HepG2 (cell line): ENCODE data around the gene TBC1D5. TPM values are rescaled to one million over a fixed set of nuclear protein-coding genes. Genes with fewer than 3 reads are reported as not detected.

Source experiments
- ATAC-seq: fragments of 200-7000 bp; cut with Tn5 transposase; 3 replicates; pipeline ENCODE4 v1.9.1; 2020; ENCODE audit warnings: mild to moderate bottlenecking, moderate library complexity
- BruUV-seq: library from RNA; stranded (reverse); fragments of 400-500 nt; replicated peaks from 2 replicates; lab custom pipeline; 2021; lab: Mats Ljungman, UMichigan
- CTCF ChIA-PET: fragments of 300-600 bp; formaldehyde crosslinking; extraction: SDS; loops from one replicate; lab custom pipeline; 2021; ENCODE audit warnings: low total read pairs, inconsistent platforms, low intra/inter-chr PET ratio; lab: Yijun Ruan, JAX
- POLR2A ChIA-PET: fragments of 350-600 bp; sonication (Branson Sonifier 250); formaldehyde crosslinking; loops from one replicate; lab custom pipeline; 2020; ENCODE audit warnings: antibody characterized with exemption, inconsistent platforms; lab: Yijun Ruan, JAX
- DNase-seq: peaks from one replicate; pipeline ENCODE4 v3.0.0-alpha.2; 2015; ENCODE audit warnings: low spot score
- FAIRE-seq: peaks from 3 replicates; lab custom pipeline; 2011; peaks lifted over from hg19 to GRCh38; lab: Jason Lieb, UNC
- H2AFZ ChIP-seq: one replicate; pipeline ENCODE4 v1.6.1; 2011; ENCODE audit warnings: low read length, inconsistent platforms
- H3K27ac ChIP-seq: fragments of 300-600 bp; 3 replicates; pipeline ENCODE4 v1.8.0; 2011; ENCODE audit warnings: mixed run types, mild to moderate bottlenecking, mixed read lengths, low read length, inconsistent platforms; ENCODE audit not compliant: insufficient read depth; ENCODE audit errors: extremely low read length
- H3K27me3 ChIP-seq, 2 experiments: fragments of 200-600 bp in 1 of 2; 2 replicates in 1 of 2; 3 replicates in 1 of 2; pipeline versions ENCODE4 v1.6.0 to v1.8.0; 2011; ENCODE audit warnings: low read length in 2 of 2, mild to moderate bottlenecking in 2 of 2, moderate library complexity in 2 of 2, inconsistent platforms in 1 of 2; ENCODE audit not compliant: insufficient read depth in 2 of 2, control insufficient read depth in 1 of 2
- H3K36me3 ChIP-seq, 2 experiments: fragments of 200-600 bp in 1 of 2; replicated peaks in 1 of 2; 2 replicates in 1 of 2; 3 replicates in 1 of 2; pipeline versions ENCODE4 v1.5.1 to v1.8.0; 2011; ENCODE audit warnings: low read length in 2 of 2, inconsistent platforms in 1 of 2; ENCODE audit not compliant: insufficient read depth in 2 of 2, control insufficient read depth in 1 of 2
- H3K4me1 ChIP-seq: 2 replicates; pipeline ENCODE4 v1.5.1; 2012; ENCODE audit warnings: low read length, inconsistent platforms; ENCODE audit not compliant: insufficient read depth
- H3K4me2 ChIP-seq: 2 replicates; pipeline ENCODE4 v1.6.0; 2011; ENCODE audit warnings: low read depth, low read length, inconsistent platforms
- H3K4me3 ChIP-seq, 3 experiments: fragments of 200-600 bp in 1 of 3; sonication (generic), shearing (Covaris generic) in 1 of 3; replicated peaks in 1 of 3; 2 replicates each; pipeline ENCODE4 v1.5.1; 2011 to 2016; ENCODE audit warnings: low read length in 3 of 3, inconsistent platforms in 2 of 3, low read depth in 2 of 3, mild to moderate bottlenecking in 2 of 3, control low read depth in 1 of 3, mixed read lengths in 1 of 3; ENCODE audit not compliant: insufficient read depth in 1 of 3
- H3K79me2 ChIP-seq: one replicate; pipeline ENCODE4 v1.6.1; 2011; ENCODE audit warnings: low read length, inconsistent platforms; ENCODE audit not compliant: insufficient read depth
- H3K9ac ChIP-seq: 2 replicates; pipeline ENCODE4 v1.6.0; 2011; ENCODE audit warnings: mild to moderate bottlenecking, low read depth, low read length, inconsistent platforms; ENCODE audit not compliant: insufficient read depth
- H3K9me3 ChIP-seq: 2 replicates; pipeline ENCODE4 v1.5.1; 2012; ENCODE audit warnings: mild to moderate bottlenecking, low read length
- H4K20me1 ChIP-seq: 2 replicates; pipeline ENCODE4 v1.6.0; 2011; ENCODE audit warnings: inconsistent platforms, mild to moderate bottlenecking, low read length, moderate library complexity; ENCODE audit not compliant: insufficient read depth
- CREM ChIP-seq, 2 experiments: sonication (generic) in 1 of 2; formaldehyde crosslinking in 1 of 2; IDR thresholded peaks; 2 replicates each; pipeline versions ENCODE4 v1.4.0 to v1.6.1; 2016 to 2020; ENCODE audit warnings: antibody characterized with exemption in 1 of 2, mild to moderate bottlenecking in 1 of 2, missing genetic modification reagents in 1 of 2
- GATA4 ChIP-seq: sonication (generic); IDR thresholded peaks from 2 replicates; pipeline ENCODE4 v1.6.1; 2016; ENCODE audit warnings: antibody characterized with exemption, low read depth, borderline replicate concordance
- HHEX ChIP-seq: IDR thresholded peaks from 2 replicates; pipeline ENCODE4 v1.6.1; 2016; ENCODE audit warnings: control low read depth
- MTF1 ChIP-seq: sonication (generic); formaldehyde crosslinking; IDR thresholded peaks from 2 replicates; pipeline ENCODE4 v1.5.0; 2020; ENCODE audit warnings: missing genetic modification reagents
- PHF20 ChIP-seq: sonication (generic); formaldehyde crosslinking; IDR thresholded peaks from 2 replicates; pipeline ENCODE4 v1.5.0; 2020; ENCODE audit warnings: mild to moderate bottlenecking, missing genetic modification reagents
- PHF5A ChIP-seq: IDR thresholded peaks from one replicate; pipeline ENCODE4 v1.6.1; 2018; ENCODE audit warnings: low read depth, missing genetic modification reagents; ENCODE audit not compliant: unreplicated experiment
- RFX5 ChIP-seq: IDR thresholded peaks from 2 replicates; pipeline ENCODE4 v1.6.1; 2011; ENCODE audit warnings: low read depth, low read length, improper control_type of control experiment
- SIX4 ChIP-seq: sonication (generic); formaldehyde crosslinking; IDR thresholded peaks from 2 replicates; pipeline ENCODE4 v1.4.0; 2020; ENCODE audit warnings: missing genetic modification reagents
- STAG1 ChIP-seq: sonication (generic); formaldehyde crosslinking; IDR thresholded peaks from 2 replicates; pipeline ENCODE4 v1.4.0; 2020; ENCODE audit warnings: missing genetic modification reagents
- ZNF501 ChIP-seq: sonication (generic); formaldehyde crosslinking; IDR thresholded peaks from 2 replicates; pipeline ENCODE4 v1.5.1; 2020; ENCODE audit warnings: mild to moderate bottlenecking, moderate library complexity, missing genetic modification reagents
- ZNF552 ChIP-seq: sonication (generic); formaldehyde crosslinking; IDR thresholded peaks from 2 replicates; pipeline ENCODE4 v1.9.0; 2022; ENCODE audit warnings: missing genetic modification reagents, mild to moderate bottlenecking, borderline replicate concordance
- ZNF672 ChIP-seq: sonication (generic); formaldehyde crosslinking; IDR thresholded peaks from 2 replicates; pipeline ENCODE4 v1.8.1; 2022; ENCODE audit warnings: missing genetic modification reagents
- ZNF724P ChIP-seq: sonication (generic); formaldehyde crosslinking; IDR thresholded peaks from 2 replicates; pipeline ENCODE4 v1.8.0; 2022; ENCODE audit warnings: missing genetic modification reagents, borderline replicate concordance
- WGBS: methylation state at CpG from one replicate; pipeline ENCODE4 v1.1.6; 2017; ENCODE audit warnings: low lambda C conversion rate; 5-methylcytosine and 5-hydroxymethylcytosine counted together
- in situ Hi-C: cut with HindIII; loops from 2 replicates; pipeline ENCODE4 v1.10.0; 2017; ENCODE audit warnings: low pct_unique_long_range_greater_than_20kb; ENCODE audit not compliant: extremely low pct_ligation_motif_present
- intact Hi-C: fragments of 100-400 bp; cut with micrococcal nuclease; formaldehyde crosslinking; loops from one replicate; pipeline ENCODE4 v1.10.0; 2022; ENCODE audit not compliant: unreplicated experiment
- polyA plus RNA-seq, 8 experiments: library from polyadenylated mRNA; depleted of rRNA in 3 of 8; stranded (reverse) in 7 of 8; unstranded in 1 of 8; fragments of >200 nt; fragmentation: Illumina TruSeq in 4 of 8; extraction: Trizol in 4 of 8; gene quantifications; 2 replicates each; pipeline versions ENCODE4 v1.2.1 to v1.2.3, GENCODE V29; 2011 to 2016; ENCODE audit warnings: low read depth in 4 of 8, missing spikeins in 1 of 8, mixed read lengths in 1 of 8; ENCODE audit not compliant: insufficient read depth in 1 of 8
- total RNA-seq, 5 experiments: library from RNA; depleted of rRNA; stranded (reverse); fragments of >200 nt; fragmentation: Illumina TruSeq; extraction: Trizol; gene quantifications; 2 replicates each; pipeline ENCODE4 v1.2.3, GENCODE V29; 2016; ENCODE audit warnings: low read depth in 1 of 5
- TF ChIP-seq, protein P1 (sequence below): sonication (generic); formaldehyde crosslinking; IDR thresholded peaks from 2 replicates; pipeline ENCODE4 v1.9.0; 2021; ENCODE audit warnings: missing genetic modification reagents, borderline replicate concordance
- TF ChIP-seq, protein P2 (sequence below): sonication (generic); formaldehyde crosslinking; IDR thresholded peaks from 2 replicates; pipeline ENCODE4 v1.8.0; 2022; ENCODE audit warnings: missing genetic modification reagents, mild to moderate bottlenecking, moderate library complexity, borderline replicate concordance
- TF ChIP-seq, protein P3 (sequence below): sonication (generic); formaldehyde crosslinking; IDR thresholded peaks from 2 replicates; pipeline ENCODE4 v1.5.0; 2020; ENCODE audit warnings: missing genetic modification reagents
- TF ChIP-seq, protein P4 (sequence below): sonication (generic); formaldehyde crosslinking; IDR thresholded peaks from 2 replicates; pipeline ENCODE4 v1.8.0; 2022; ENCODE audit warnings: missing genetic modification reagents, mild to moderate bottlenecking, borderline replicate concordance

Gene TBC1D5
- total and polyA plus RNA-seq, 2 of the 13 experiments (the other 11 are each of a cell fraction or from before 2014, with no cell fraction given): 19.2 to 33.3 TPM

DNA sequence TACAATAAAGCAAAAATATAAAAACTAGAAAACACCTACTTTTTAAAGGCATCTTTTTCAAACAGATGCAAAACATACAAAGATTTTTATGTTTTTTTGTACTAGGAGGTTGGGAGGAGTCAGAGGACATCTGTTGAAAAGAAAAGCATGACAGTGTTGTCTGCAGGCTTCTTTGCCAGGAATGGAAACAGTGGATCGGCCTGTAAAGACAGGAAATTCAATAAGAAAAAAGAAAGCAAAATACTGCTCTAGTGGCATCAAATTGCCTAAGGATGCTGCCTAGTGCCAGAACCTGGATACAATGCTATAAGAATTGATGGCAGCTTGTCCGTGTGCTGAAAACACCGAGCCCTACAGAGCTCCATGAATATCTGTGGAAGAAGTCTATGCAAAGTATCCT is 69.9 kb downstream of the TBC1D5 start (continued):
- TF ChIP-seq GATA4: no peak
- no peak for TF ChIP-seq MTF1 (CRISPR knock-in tag)
- no peak for TF ChIP-seq PHF20 (CRISPR knock-in tag)
- no peak for TF ChIP-seq ZNF724P (CRISPR knock-in tag)
- no peak for TF ChIP-seq ZNF672
- TF ChIP-seq ZNF501 (CRISPR knock-in tag): no peak
- no peak for TF ChIP-seq SIX4 (CRISPR knock-in tag)
- TF ChIP-seq, protein P1, sequence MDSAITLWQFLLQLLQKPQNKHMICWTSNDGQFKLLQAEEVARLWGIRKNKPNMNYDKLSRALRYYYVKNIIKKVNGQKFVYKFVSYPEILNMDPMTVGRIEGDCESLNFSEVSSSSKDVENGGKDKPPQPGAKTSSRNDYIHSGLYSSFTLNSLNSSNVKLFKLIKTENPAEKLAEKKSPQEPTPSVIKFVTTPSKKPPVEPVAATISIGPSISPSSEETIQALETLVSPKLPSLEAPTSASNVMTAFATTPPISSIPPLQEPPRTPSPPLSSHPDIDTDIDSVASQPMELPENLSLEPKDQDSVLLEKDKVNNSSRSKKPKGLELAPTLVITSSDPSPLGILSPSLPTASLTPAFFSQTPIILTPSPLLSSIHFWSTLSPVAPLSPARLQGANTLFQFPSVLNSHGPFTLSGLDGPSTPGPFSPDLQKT (CRISPR knock-in tag): no peak
- TF ChIP-seq, protein P2, sequence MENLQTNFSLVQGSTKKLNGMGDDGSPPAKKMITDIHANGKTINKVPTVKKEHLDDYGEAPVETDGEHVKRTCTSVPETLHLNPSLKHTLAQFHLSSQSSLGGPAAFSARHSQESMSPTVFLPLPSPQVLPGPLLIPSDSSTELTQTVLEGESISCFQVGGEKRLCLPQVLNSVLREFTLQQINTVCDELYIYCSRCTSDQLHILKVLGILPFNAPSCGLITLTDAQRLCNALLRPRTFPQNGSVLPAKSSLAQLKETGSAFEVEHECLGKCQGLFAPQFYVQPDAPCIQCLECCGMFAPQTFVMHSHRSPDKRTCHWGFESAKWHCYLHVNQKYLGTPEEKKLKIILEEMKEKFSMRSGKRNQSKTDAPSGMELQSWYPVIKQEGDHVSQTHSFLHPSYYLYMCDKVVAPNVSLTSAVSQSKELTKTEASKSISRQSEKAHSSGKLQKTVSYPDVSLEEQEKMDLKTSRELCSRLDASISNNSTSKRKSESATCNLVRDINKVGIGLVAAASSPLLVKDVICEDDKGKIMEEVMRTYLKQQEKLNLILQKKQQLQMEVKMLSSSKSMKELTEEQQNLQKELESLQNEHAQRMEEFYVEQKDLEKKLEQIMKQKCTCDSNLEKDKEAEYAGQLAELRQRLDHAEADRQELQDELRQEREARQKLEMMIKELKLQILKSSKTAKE (CRISPR knock-in tag): no peak

DNA sequence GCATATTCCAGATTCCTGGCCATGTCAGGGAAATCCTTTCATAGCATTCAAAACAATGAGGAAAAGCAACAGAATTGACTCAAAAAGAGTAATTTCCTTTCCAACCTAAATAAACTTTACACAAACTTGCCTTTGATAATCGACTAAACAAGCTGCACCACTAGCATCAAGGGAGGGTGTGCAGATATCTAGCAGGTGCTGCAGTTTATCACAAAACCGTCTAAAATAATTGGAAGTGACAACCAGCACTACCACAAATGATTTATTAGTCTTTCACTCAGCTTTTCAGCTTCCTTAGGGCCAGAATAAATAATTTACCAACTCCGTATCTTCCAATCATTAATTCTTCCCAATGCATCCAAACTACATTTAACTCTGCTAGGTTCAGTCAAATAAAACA is 71.7 kb downstream of the TBC1D5 start:
- BruUV-seq: no TSS peak
- ChIA-PET CTCF (no interaction called here), POLR2A (interaction anchor here (1.3 kb wide), 1 partner anchor 72 kb away, joined by 3 read pairs; the partner anchor contains the start of gene TBC1D5)
- H3K4me1 ChIP-seq: no peaks in the 10 kb centered on the region
- H3K9ac ChIP-seq: no peak overlapping the region
- intact Hi-C loops: no loop called here
- ATAC-seq (no peak), FAIRE-seq (no peak), DNase-seq (no peak)
- 90% methylated on average over 3 of the region's 3 CpGs for WGBS
- no peaks in the 10 kb centered on the region for H3K9me3 ChIP-seq
- H4K20me1 ChIP-seq: no peaks in the 10 kb centered on the region
- no peaks in the 10 kb centered on the region for H3K79me2 ChIP-seq
- no peak overlapping the region for H3K4me2 ChIP-seq
- no peak overlapping the region for H3K4me3 ChIP-seq
- H2AFZ ChIP-seq: no peak overlapping the region
- no peaks in the 10 kb centered on the region for H3K27me3 ChIP-seq
- H3K27ac ChIP-seq: no peak overlapping the region
- H3K36me3 ChIP-seq: no peaks in the 10 kb centered on the region
- in situ Hi-C loops: no loop called here
- TF ChIP-seq, protein P3, sequence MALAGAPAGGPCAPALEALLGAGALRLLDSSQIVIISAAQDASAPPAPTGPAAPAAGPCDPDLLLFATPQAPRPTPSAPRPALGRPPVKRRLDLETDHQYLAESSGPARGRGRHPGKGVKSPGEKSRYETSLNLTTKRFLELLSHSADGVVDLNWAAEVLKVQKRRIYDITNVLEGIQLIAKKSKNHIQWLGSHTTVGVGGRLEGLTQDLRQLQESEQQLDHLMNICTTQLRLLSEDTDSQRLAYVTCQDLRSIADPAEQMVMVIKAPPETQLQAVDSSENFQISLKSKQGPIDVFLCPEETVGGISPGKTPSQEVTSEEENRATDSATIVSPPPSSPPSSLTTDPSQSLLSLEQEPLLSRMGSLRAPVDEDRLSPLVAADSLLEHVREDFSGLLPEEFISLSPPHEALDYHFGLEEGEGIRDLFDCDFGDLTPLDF (CRISPR knock-in tag): no peak
- TF ChIP-seq CREM (IDR thresholded peaks at IDR 0.05): no peak
- no peak for TF ChIP-seq CREM (CRISPR knock-in tag; IDR thresholded peaks at IDR 0.05)
- no peak for TF ChIP-seq HHEX (CRISPR knock-in tag)
- TF ChIP-seq ZNF552 (CRISPR knock-in tag): no peak
- TF ChIP-seq, protein P4, sequence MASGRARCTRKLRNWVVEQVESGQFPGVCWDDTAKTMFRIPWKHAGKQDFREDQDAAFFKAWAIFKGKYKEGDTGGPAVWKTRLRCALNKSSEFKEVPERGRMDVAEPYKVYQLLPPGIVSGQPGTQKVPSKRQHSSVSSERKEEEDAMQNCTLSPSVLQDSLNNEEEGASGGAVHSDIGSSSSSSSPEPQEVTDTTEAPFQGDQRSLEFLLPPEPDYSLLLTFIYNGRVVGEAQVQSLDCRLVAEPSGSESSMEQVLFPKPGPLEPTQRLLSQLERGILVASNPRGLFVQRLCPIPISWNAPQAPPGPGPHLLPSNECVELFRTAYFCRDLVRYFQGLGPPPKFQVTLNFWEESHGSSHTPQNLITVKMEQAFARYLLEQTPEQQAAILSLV: no peak
- TF ChIP-seq STAG1 (CRISPR knock-in tag): no peak
- no peak for TF ChIP-seq RFX5
- TF ChIP-seq PHF5A: no peak
